HG02763 (cell line): ENCODE measurements around the gene ARPC5.
A peak's percentile ranks its signal among the peaks of the same experiment; 100 is the strongest.
"Not testable (repeated sequence)": the region's sequence is repeated elsewhere in the genome, so short reads cannot be mapped to it uniquely, and the experiment has no call there.

ENCODE experiments used
- ATAC-seq: cut with Tn5 transposase; IDR thresholded peaks from one replicate; pipeline ENCODE4 v1.9.1; 2021; ENCODE audit warnings: mild to moderate bottlenecking, moderate library complexity; ENCODE audit not compliant: unreplicated experiment

The ARPC5 gene

GRCh38 chr1:183648042-183648441 is 12.5 kb upstream of the ARPC5 start:
- ATAC-seq = no peak

DNA sequence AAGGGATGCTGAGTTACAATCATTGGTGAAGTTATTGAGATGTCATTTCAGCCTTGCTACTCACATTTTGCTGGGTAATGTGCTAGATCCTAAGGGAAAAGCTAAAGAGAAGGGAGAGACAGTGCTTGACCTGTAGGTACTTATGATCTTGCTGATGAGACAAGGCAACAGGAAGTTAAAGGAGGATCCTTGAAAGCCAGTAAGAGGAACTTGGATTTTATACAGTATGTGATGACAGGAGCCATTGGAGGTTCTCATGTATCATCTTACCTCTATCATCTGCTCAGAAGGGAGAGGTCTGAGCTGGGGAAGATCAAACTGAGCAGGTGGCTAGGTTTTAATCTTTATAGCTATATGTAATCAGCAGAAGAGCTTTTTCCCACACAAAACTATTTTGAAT is 11.2 kb upstream of the ARPC5 start:
- no peak for ATAC-seq

DNA sequence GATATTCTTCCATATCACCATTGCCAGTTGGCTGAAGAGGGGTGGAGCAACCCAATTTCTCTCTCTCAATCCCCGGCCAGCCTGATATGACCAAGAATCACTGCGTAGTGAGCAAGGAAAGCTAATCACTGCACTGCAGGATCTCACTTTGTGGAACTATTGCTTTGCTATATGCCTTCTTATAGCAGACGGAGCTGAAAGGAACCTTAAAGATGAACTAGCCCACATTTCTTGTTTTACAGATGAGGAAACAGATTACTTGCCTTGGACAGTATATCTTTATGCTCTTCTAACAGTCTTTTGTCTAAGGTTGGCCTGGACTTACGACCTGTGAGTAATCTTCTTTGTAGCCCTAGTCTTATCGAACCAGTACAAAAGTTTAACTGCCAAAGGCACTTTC is 9.9 kb upstream of the ARPC5 start:
- no peak for ATAC-seq

- ATAC-seq = no peak
Observed at GRCh38 chr1:183642166-183642565, 6.6 kb upstream of the ARPC5 start.

DNA sequence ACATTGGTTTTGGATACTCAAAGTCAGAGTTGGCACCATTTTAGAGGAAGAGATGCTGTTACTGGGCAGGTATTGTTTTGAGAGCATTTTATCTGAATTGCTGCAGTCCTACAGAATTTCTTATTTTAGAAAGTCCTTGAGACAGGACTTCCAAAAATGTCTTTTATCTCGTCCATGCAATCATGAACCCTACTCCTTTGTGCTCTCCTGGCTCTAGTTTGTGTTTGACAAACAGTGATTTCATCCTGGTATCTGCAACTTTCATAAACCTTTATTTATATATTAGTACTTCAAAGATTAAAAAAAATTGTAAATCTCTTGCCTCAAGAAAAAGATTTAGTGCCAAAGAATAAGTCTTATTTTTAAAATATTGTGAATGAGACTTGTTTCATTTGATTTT is 4.6 kb upstream of the ARPC5 start:
- no peak for ATAC-seq

DNA sequence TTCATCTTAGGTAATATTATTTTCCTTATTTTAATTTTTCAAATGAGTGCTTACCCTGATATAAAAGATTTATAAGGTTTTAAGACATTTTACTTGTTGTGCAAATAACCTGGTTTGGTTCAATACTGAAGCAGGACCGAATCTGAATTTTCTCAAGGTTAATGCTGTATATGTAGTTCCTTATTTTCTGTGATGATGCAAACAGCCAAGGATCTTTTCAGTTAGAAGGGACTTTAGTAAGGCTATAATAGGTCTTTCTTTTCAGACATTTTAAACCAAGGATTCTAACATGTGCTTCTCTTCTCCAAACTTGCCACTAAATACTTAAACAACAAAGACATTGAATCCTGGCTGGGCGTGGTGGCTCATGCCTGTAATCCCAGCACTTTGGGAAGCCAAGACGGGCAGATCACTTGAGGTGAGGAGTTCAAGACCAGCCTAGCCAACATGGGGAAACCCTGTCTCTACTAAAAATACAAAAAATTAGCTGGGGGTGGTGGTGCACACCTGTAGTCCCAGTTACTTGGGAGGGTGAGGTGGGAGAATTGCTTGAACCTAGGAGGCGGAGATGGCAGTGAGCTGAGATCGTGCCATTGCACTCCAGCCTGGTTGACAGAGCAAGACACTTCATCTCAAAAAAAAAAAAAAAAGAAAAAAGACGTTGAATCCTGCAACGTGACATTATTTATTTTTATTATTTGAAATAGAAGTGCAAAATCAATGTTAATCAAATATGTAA is 3.2 kb upstream of the ARPC5 start:
- ATAC-seq = no peak

GRCh38 chr1:183636783-183637182 is 1.2 kb upstream of the ARPC5 start:
- ATAC-seq = no peak

- no peak for ATAC-seq
Observed at GRCh38 chr1:183636334-183636682, 725 bp upstream of the ARPC5 start.

- peak; percentile 6 for ATAC-seq
Observed at GRCh38 chr1:183635099-183635605, 431 bp downstream of the ARPC5 start.

DNA sequence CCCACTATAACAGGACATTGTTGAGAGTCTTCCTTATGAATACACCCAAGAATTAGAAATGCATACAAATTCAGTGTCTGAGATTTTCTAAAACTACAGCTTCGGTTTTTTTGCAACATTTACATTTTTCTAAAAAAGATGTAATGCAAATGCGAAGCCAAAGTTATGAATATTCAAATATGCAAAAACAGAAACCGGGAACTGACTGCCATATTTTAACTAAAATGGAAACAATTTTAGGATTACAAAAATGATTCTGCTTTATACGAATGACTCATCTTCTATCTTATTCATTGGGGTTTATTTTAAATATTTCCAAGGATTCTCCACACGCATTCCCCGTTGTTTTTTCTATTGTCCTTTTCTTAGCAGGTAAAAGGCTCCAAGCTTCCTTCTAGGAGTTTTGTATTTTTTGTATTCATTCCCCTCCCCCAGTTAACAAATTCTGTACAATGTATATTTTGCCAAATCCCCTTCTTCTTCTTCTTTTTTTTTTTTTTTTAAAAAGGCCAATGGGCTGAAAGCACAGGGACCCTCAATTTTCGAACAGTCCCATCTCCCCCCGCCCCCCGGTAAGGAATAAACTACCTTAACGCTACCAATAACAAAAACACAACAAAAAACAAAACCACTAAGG is 1.0 kb downstream of the ARPC5 start:
- ATAC-seq = no peak

GRCh38 chr1:183633676-183634343 is 1.8 kb downstream of the ARPC5 start:
- ATAC-seq = peak; percentile 50

DNA sequence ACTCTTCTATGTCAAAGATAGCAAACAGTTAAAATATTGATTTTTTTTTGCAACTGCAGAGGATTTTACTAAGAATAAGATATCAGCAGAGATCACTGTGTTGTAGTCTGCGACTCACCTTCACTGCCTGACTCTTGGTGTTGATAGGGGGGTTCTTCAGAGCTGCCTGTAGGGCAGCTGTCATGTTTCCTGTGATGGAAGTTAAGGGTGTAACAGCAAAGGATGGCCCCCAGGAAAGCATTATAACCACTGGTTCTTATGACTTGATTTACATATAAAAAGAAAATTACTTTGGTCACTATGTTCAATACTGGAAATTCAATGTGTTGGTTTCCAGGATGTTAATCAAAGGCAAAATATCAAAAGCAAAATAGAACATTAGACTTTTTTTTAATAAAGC is 2.6 kb downstream of the ARPC5 start:
- no peak for ATAC-seq

DNA sequence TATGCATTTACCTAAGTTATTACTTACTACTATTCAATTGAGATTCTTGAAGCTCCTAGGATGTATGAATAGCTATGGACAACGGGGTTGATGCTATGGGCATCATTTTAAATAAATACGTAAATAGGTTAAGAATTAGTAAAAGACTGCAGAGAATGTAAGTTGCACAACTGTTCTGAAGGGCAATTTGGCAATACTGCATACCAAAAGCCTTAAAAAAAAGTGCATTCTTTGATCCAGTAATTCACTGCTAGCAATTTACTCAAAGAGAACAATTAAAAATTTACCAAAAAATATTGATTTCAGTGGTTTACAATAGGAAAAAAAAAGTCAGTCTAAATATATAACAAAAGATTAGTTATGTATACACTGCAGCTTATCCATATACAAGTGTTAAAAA is 3.5 kb downstream of the ARPC5 start:
- no peak for ATAC-seq

DNA sequence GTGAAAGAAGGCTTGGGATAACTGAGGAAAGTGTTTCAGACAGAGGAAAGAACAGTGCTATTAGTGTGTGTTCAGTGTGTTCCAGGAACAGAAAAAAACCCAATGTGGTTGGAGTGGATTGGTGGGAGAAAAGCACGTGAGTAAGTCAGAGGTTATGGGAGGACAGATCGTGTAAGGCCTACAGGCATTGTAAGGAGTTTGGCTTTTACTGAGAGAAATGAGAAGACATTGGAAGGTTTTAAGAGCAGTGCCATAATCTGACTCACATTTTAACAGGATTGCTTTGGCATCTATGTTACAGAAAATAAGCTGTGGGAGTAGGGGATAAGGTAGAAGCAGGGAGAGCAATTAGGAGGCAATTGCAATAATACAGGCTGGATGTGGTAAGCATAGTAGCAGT is 4.8 kb downstream of the ARPC5 start:
- no peak for ATAC-seq

GRCh38 chr1:183628537-183628936 is 7.0 kb downstream of the ARPC5 start:
- ATAC-seq = no peak

DNA sequence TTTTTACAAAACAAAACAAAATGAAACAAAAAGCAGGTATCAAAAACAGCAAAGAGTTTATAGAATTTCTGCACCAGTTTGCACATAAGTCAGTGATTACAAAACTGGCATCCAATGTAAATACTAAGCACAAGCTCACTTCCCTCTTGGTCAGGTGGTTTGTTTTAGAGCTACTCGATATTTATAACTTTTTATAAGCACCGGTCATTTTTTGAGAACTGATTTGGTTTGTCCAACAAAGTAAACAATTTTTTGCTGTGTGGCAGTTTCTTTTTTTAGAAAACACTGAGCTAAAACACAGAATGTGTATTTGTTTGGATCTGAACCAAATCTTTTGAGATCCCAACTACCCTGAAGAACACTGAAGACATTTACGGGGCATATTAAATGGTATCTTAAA is 9.3 kb downstream of the ARPC5 start:
- ATAC-seq = not testable (repeated sequence)

DNA sequence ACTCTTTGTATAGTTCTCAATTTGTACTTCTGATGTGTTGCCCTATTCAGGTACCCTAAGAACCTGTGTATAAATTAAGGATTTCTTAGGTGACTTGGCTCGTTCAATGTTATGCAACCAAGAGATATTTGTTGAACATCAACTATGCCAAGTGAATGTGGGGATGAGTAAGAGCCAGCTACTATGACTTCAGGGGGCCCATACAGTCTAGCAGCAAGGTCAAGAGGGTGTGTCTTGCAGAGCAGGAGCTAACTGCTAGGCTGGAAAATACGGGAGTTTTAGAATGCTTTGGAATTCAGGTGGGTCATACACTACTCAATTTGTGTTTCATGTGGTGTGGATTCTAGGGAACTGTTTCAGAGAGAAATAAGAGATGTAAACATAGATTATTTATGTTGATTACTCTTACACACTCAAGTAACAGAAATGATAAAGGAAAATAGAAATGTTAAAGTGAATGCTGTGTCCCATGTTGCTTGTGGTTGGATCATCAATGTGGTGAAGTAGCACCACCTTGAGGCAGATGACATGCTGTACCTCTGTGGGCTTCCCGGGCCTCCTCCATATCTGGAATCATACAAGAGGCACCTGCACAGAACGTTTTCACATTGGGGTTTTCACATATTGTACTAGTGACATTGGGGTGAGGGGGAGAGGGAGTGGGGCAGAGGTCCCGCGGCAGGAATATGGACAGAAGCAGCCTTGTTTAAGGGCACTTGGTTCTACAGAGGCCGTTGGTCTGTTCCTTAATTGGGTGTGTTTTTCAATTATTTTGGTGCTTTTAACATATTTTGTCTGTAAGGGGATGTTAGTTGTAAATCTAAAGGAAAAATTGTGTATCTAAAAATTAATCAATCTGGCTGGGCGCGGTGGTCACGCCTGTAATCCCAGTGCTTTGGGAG is 12.4 kb downstream of the ARPC5 start:
- peak; percentile 84 for ATAC-seq

DNA sequence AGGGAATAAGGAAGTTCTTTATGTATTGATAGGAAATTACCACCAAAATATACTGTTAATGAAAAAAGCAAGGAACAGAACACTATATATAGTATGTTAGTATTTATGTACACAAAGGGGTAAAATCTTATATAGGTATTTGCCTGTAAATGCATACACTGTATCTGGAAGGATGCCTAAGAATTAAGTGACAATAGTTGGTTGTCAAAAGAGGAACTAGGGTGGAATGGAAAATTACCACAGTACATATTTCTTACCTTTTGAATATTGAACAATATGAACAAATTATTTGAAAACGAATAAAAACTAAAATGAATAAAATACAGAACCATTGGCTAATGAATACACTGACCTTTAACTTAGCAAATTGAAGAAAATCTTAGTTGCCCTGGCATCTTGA is 13.6 kb downstream of the ARPC5 start:
- ATAC-seq = no peak

- ATAC-seq = no peak
Observed at GRCh38 chr1:183620311-183620710, 15.3 kb downstream of the ARPC5 start.

DNA sequence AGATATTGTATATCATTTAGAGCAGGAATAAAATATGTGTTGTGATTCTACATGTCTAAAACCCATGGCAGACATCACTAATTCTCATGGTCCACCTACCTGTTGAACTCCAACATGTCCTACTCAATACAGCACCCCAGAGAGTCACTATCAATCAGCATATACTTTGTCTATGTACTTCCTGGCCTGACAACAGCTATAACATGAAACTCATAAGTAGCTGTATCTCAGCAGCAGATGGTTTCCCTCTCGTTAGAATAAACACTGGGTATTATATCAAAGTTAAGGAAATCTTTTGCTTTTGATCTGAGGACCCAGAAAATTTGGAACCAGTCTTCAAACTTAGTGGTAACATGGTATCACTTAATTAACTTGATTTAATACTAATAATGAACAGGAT is 15.8 kb downstream of the ARPC5 start:
- ATAC-seq = no peak

DNA sequence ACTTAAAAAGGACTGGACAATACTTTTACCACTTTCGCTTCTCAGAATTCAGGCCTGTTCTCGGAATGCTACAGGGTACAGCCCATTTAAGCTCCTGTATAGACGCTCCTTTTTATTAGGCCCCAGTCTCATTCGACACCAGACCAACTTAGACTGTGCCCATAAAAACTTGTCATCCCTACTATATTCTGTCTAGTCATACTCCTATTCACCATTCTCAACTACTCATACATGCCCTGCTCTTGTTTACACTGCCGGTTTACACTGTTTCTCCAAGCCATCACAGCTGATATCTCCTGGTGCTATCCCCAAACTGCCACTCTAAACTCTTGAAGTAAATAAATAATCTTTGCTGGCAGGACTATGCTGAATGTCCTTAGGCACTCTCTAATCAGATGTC is 17.4 kb downstream of the ARPC5 start:
- not testable (repeated sequence) for ATAC-seq
